NOMO-1 treated with DMSO at 0.1 percent for 48 hours (cell line): ENCODE data around the gene FAHD2B.
"Not testable (repeated sequence)": the region's sequence is repeated elsewhere in the genome, so short reads cannot be mapped to it uniquely, and the experiment has no call there.

Experiments used
- DNase-seq: peaks from one replicate; lab custom pipeline; 2025; ENCODE audit not compliant: unreplicated experiment; lab: John Stamatoyannopoulos, UW

Gene FAHD2B

GRCh38 chr2:97068722-97069121 lies 26.0 kb downstream of the FAHD2B start:
- DNase-seq: not testable (repeated sequence)

GRCh38 chr2:97068074-97068473 lies 26.6 kb downstream of the FAHD2B start:
- no peak for DNase-seq

- no peak for DNase-seq
Measured at GRCh38 chr2:97067279-97068004, 27.2 kb downstream of the FAHD2B start.

DNA sequence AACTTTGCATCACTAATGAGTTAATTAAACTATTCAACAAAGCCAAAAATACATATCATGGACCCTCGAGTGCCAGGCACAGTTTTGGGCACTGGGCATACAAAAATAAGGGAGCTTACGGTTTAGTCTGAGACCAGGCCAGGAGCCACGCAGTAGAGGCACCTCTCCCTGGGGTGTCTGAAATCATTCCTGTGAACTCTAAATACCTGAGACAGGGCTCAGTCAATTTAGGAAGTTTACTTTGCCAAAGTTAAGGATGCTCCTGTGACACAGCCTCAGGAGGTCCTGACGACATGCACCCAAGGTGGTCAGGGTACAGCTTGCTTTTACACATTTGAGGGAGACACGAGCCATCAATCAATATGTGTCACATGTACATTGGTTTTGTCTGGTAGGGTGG lies 28.7 kb downstream of the FAHD2B start:
- DNase-seq: not testable (repeated sequence)

GRCh38 chr2:97062020-97062419 lies 32.7 kb downstream of the FAHD2B start:
- DNase-seq: not testable (repeated sequence)

DNA sequence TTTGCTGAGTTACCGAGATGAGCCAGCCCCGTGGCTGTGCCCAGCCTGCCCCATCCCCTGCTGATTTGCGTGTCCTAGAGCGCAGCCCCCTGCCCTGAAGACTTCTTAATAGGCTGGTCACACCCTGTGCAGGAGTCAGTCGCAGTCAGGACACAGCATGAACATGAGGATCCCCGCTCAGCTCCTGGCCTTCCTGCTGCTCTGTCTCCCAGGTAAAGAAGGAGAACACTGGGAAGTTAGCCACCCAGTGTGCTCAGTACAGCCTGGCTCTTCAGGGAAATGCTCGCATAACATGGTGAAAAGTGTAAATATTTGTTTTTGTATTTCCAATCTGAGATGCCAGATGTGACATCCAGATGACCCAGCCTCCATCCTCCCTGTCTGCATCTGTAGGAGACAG lies 34.9 kb downstream of the FAHD2B start:
- DNase-seq: not testable (repeated sequence)

DNA sequence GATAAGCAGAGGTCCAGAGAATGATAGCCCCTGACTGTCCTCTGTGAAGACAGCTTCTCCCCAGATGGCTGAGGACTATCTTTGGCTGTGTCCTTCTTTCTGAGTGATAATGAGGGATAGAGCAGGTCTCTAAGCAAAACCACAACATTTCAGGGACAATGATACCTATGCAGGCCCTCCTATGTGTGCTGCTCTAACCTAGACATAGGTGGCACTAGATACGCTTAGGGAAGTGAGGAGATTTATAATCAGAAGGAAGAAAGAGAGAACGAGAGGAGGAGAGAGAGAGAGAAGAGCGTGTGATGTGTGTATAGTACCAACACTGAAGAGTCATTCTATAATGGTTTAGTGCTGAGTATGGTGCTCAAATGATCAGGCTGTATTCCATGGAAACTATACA lies 38.5 kb downstream of the FAHD2B start:
- DNase-seq: not testable (repeated sequence)

DNA sequence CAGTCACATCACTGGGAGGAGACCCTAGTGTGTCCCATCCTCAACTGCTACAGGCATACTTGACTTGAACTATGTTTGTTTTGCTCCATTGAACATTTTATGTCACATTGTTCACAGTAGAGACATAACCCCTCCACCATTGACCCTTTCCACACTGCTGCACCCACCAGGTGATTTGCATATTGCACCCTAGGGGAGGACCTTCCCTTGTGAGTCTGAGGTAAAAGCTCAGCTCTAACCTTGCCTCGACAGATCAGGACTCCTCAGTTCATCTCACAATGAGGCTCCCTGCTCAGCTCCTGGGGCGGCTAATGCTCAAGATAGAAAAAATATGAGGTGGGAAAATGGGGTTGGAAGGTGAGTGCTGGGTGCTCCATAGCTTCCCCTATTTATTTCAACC lies 44.6 kb downstream of the FAHD2B start:
- not testable (repeated sequence) for DNase-seq

DNA sequence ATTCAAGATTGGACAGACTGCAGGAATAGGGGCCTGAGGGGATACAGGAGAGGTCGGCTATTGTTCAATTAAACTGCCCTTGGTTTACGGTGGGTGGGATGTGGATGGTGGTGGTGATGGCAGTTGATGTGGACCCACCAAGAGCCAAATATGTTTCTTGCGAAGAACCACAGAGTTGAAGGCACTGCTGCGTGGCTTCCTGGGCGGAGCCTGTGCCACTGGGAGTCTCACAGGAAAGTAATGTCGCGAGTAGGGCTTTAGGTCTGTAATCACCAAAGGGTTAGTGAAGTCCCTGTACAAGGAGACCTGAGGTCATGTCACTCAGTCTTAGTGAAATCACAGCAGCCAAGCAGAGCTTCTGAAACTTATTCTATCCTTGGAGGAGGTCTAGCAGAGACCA lies 46.2 kb downstream of the FAHD2B start:
- not testable (repeated sequence) for DNase-seq

DNA sequence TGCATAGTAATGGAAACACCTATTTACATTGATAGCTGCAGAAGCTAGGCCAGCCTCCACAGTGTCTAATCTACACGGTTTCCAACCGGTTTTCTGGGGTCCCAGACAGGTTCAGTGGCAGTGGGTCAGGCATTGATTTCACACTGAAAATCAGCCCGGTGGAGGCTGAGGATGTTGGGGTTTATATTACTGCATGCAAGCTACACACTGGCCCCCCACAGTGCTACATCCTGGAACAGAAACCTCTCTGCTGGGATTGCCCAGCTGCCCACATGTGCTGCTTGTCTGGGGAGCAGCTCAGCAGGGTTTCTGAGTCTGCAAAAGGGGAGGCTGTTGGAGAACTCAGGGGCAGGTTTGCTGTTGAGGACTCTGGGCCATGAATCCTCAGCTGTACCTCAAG lies 48.0 kb downstream of the FAHD2B start:
- DNase-seq: not testable (repeated sequence)

DNA sequence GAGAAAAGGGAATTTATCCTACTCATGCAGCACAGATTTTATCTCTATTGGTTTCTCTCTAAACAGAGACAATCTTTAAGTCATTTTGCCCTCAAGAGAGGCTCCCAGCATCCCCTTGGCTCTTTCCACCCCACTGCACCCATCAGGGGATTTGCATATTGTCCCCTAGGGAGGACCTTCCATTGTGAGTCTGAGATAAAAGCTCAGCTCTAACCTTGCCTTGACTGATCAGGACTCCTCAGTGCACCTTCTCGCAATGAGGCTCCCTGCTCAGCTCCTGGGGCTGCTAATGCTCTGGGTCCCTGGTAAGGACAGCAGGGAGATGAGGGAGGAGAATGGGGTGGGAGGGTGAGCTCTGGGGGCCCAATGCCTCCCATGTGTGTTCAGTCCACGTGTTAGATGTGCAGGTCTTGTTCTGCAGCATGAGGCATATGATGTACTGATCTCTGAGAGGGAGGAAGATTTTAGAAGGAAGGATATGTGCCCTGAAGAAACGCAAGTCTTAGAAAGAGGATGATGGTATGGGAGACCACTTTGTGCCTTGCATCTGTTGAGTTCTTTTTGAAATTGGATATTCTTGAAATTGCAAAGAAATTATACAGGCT lies 48.7 kb downstream of the FAHD2B start:
- not testable (repeated sequence) for DNase-seq
